HUDEP-2 (cell line): ENCODE data around the gene GABRR3.

Experiments used
- DNase-seq, 76 experiments: peaks; one replicate each; lab custom pipeline; 2025; ENCODE audit not compliant: unreplicated experiment in 76 of 76; lab: John Stamatoyannopoulos, UW

GABRR3 gene

GRCh38 chr3:97992547-97993173 lies 42.5 kb downstream of the GABRR3 start:
- DNase-seq, result no peak

GRCh38 chr3:97991293-97991682 lies 43.8 kb downstream of the GABRR3 start:
- DNase-seq, result no peak

- no peak for DNase-seq
Measured at GRCh38 chr3:97990624-97991292, 44.4 kb downstream of the GABRR3 start.

GRCh38 chr3:97988784-97989568 lies 46.1 kb downstream of the GABRR3 start:
- no peak for DNase-seq

GRCh38 chr3:97987306-97987705 lies 47.8 kb downstream of the GABRR3 start:
- DNase-seq, result no peak

GRCh38 chr3:97983933-97984491 lies 51.1 kb downstream of the GABRR3 start:
- DNase-seq, result no peak

- no peak for DNase-seq
Measured at GRCh38 chr3:97981886-97982285, 53.2 kb downstream of the GABRR3 start.

GRCh38 chr3:97979610-97980009 lies 55.5 kb downstream of the GABRR3 start:
- peak in 1 of 76 experiments; percentile 3 for DNase-seq

- no peak for DNase-seq
Measured at GRCh38 chr3:97975466-97975865, 59.6 kb downstream of the GABRR3 start.

- no peak for DNase-seq
Measured at GRCh38 chr3:97974996-97975395, 60.1 kb downstream of the GABRR3 start.

GRCh38 chr3:97972976-97973375 lies 62.1 kb downstream of the GABRR3 start:
- no peak for DNase-seq

- peak in 73 of 76 experiments; percentile 3 to 76 (median 55) for DNase-seq
Measured at GRCh38 chr3:97971679-97972567, 63.2 kb downstream of the GABRR3 start, which contains the start of gene RIOX2. RIOX2 (minus strand) TSS chr3:97972431; CDS start chr3:97967593, 4,838 bp downstream.

GRCh38 chr3:97970956-97971620 lies 64.0 kb downstream of the GABRR3 start:
- no peak for DNase-seq

- DNase-seq, result no peak
Measured at GRCh38 chr3:97970156-97970555, 65.0 kb downstream of the GABRR3 start.

- DNase-seq, result no peak
Measured at GRCh38 chr3:97969541-97969940, 65.6 kb downstream of the GABRR3 start.

GRCh38 chr3:97968376-97968775 lies 66.7 kb downstream of the GABRR3 start:
- DNase-seq, result no peak

GRCh38 chr3:97967966-97968365 lies 67.1 kb downstream of the GABRR3 start:
- no peak for DNase-seq

GRCh38 chr3:97960993-97961766 lies 73.9 kb downstream of the GABRR3 start:
- DNase-seq, result no peak

GRCh38 chr3:97960551-97960950 lies 74.6 kb downstream of the GABRR3 start:
- no peak for DNase-seq
